Heart right ventricle (tissue), 16 donors: ENCODE data around the gene C1orf94. TPM values are rescaled to one million over a fixed set of nuclear protein-coding genes. Genes with fewer than 3 reads are reported as not detected.

Experiments
- ATAC-seq, 8 donors: fragments of 200-7000 bp; cut with Tn5 transposase; one replicate each; pipeline ENCODE4 v1.9.1; 2020; ENCODE audit warnings: mild to moderate bottlenecking in 8 of 8, moderate library complexity in 8 of 8, moderate number of reproducible peaks in 1 of 8
- DNase-seq, 2 donors: peaks; one replicate each; pipeline ENCODE4 v3.0.0-alpha.2; 2020
- H3K27ac ChIP-seq, 10 donors: fragments of 200-600 bp; sonication (generic) in 2 of 10; one replicate each; pipeline versions ENCODE4 v1.5.0 to v1.8.0; 2020 to 2022; ENCODE audit warnings: mild to moderate bottlenecking in 3 of 10
- H3K27me3 ChIP-seq, 7 donors: fragments of 200-600 bp; one replicate each; pipeline ENCODE4 v1.8.0; 2021 to 2022; ENCODE audit warnings: mild to moderate bottlenecking in 2 of 7
- H3K36me3 ChIP-seq, 9 donors: fragments of 200-600 bp; sonication (generic) in 1 of 9; one replicate each; pipeline versions ENCODE4 v1.5.0 to v1.8.0; 2020 to 2022; ENCODE audit warnings: mild to moderate bottlenecking in 2 of 9
- H3K4me1 ChIP-seq, 9 donors: fragments of 200-600 bp; sonication (generic) in 1 of 9; one replicate each; pipeline versions ENCODE4 v1.5.0 to v1.8.0; 2020 to 2022; ENCODE audit warnings: mild to moderate bottlenecking in 4 of 9
- H3K4me3 ChIP-seq, 10 donors: fragments of 200-600 bp; sonication (generic) in 2 of 10; one replicate each; pipeline versions ENCODE4 v1.5.0 to v1.8.0; 2020 to 2022; ENCODE audit warnings: mild to moderate bottlenecking in 7 of 10, moderate library complexity in 2 of 10
- H3K9me3 ChIP-seq, 11 donors: fragments of 200-600 bp in 10 of 11; sonication (generic) in 2 of 11; one replicate each; pipeline versions ENCODE4 v1.5.0 to v1.8.0; 2013 to 2022; ENCODE audit warnings: mild to moderate bottlenecking in 2 of 11, control low read depth in 1 of 11, moderate library complexity in 1 of 11
- CTCF ChIP-seq, 9 donors: fragments of 200-600 bp; sonication (generic) in 2 of 9; IDR thresholded peaks; one replicate each; pipeline versions ENCODE4 v1.5.0 to v1.8.0; 2021 to 2022; ENCODE audit warnings: antibody characterized with exemption in 9 of 9, mild to moderate bottlenecking in 5 of 9, moderate library complexity in 1 of 9
- WGBS, 2 donors: extraction: QIAGEN DNeasy Blood & Tissue Kit; methylation state at CpG; one replicate each; pipeline ENCODE4 v1.1.7; 2013; ENCODE audit warnings: inconsistent platforms in 1 of 2; 5-methylcytosine and 5-hydroxymethylcytosine counted together
- intact Hi-C, 10 donors: fragments of 100-400 bp; cut with DNase I; formaldehyde crosslinking; loops; one replicate each; pipeline versions ENCODE4 v1.11.1 to v1.14.2; 2022
- polyA plus RNA-seq, 2 donors: library from polyadenylated mRNA; stranded (reverse); fragments of 200-250 nt; gene quantifications; one replicate each; pipeline ENCODE4 v1.2.3, GENCODE V29; 2013
- total RNA-seq, 10 donors: library from RNA; stranded (reverse); fragmentation: NEBNext Ultra II Directional in 3 of 10; extraction: Animal tissue kit (Norgen Biotek cat#: 25700) in 3 of 10; gene quantifications; one replicate each; pipeline versions ENCODE4 v1.2.1 to v1.2.4, GENCODE V29; 2021 to 2023
- donor health status: Arrhythmogenic right ventricular cardiomyopathy.
- donor health status: ischemic (EF 13 %, LVEDD 7.1; RV severe dilation, severe dysfunction).
- donor health status: healthy with polysubstance abuse.
- donor health status: DM: no; HTN: yes; CAD: no.
- donor health status: DM: no; HTN: no; CAD: no.
- donor health status: ischemic (EF 25% LVEDD 6.9; RV normal size, moderate dysfunction).
- donor health status: ischemic (EF 25% LVEDD 5.7; RV mildly dilated, moderate dysfunction).
- donor health status: healthy.
- donor health status: DM: yes; HTN: yes; CAD: no.
- donor health status: Ischemic cardiomyopathy.
- donor health status: ischemic (EF 35%, LVEDD 5.7; RV mildly dilated, moderate dysfunction).
- donor health status: nonischemic (EF 11% LVEDD 7.7; RV severe dilation, severe dysfunction).
- donor health status: DM: yes; HTN: yes; CAD: no.
- donor health status: PGD.
- donor health status: ischemic (EF 29% LVEDD 5.4; RV normal size, mild dysfunction).
- donor health status: nonischemic (EF 23%, LVEDD 6.1; RV moderate dilation, normal function).

Gene C1orf94
- total and polyA plus RNA-seq, 12 donors, result 0.01 to 0.11 TPM; not detected in 10

GRCh38 chr1:34129630-34130029 lies 47.1 kb upstream of the C1orf94 start:
- H3K4me3 ChIP-seq, result no peak overlapping the region
- no peak overlapping the region for H3K27ac ChIP-seq
- 72 to 78% methylated on average over 6 of the region's 6 CpGs for WGBS, 2 donors
- H3K27me3 ChIP-seq, result peaks cover 0 to 21% (median 17%) of the 10 kb centered on the region in 7 donors
- no peaks in the 10 kb centered on the region for H3K9me3 ChIP-seq
- TF ChIP-seq CTCF (IDR thresholded peaks at IDR 0.05), result no peak
- intact Hi-C loops, result no loop called here
- H3K36me3 ChIP-seq, result no peaks in the 10 kb centered on the region
- no peaks in the 10 kb centered on the region for H3K4me1 ChIP-seq
- ATAC-seq (no peak), DNase-seq (no peak)

- H3K27ac ChIP-seq, result no peak overlapping the region
- WGBS, 2 donors, result 86 to 88% methylated on average over 5 of the region's 5 CpGs
- ATAC-seq, result no peak
- H3K36me3 ChIP-seq, result no peaks in the 10 kb centered on the region
- intact Hi-C loops, result no loop called here
- H3K9me3 ChIP-seq, result no peaks in the 10 kb centered on the region
- H3K27me3 ChIP-seq, result peaks cover 0 to 21% (median 17%) of the 10 kb centered on the region in 7 donors
- no peaks in the 10 kb centered on the region for H3K4me1 ChIP-seq
- H3K4me3 ChIP-seq, result no peak overlapping the region
- no peak for DNase-seq
- TF ChIP-seq CTCF (IDR thresholded peaks at IDR 0.05), result no peak
Observed at GRCh38 chr1:34130306-34130705, 46.4 kb upstream of the C1orf94 start.

DNA sequence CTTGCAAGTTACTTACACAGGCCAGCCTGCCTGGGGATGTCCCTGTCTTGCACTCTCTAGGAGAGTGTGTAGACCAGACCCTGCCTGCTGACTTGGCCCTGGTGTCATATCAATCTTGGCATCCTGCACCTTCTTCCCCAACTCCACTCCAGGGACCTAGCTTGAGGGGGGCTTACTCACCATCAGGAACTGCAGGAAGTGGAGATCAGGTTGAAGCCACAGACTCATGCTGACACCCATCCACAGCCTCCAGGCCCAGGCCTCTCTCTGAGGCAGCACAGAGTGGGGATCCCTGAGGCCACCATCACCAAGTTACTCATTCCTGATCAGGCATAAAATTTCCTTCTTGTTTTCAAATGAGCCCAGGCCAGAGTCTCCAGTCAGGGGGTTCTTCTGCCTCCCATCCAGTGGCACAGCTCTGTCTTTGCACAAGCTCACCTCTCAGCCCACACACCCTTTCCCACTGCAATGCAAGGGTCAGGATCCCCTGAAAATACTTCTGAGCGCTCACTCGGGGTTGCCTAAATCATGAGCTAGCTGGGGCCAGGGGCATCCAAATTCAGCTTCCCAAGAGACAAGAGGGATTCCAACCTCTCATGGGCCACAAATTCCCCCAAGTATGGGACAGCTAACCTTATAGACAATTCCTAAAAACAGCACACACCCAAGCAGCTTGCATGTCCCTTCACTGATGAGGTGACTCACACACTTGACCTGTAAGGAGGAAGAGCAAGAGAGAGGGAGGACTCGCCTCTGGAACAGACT lies 45.1 kb upstream of the C1orf94 start:
- Histone ChIP-seq H3K4me1 (no peaks in the 10 kb centered on the region), H3K9me3 (no peaks in the 10 kb centered on the region), H3K27ac (no peak overlapping the region), H3K4me3 (no peak overlapping the region), H3K36me3 (no peaks in the 10 kb centered on the region), H3K27me3 (peaks cover 0 to 18% (median 10%) of the 10 kb centered on the region in 7 donors)
- TF ChIP-seq CTCF (IDR thresholded peaks at IDR 0.05), result no peak
- intact Hi-C loops, result no loop called here
- WGBS, 2 donors, result 80 to 91% methylated on average over 3 of the region's 3 CpGs
- ATAC-seq, result no peak
- DNase-seq, result no peak

DNA sequence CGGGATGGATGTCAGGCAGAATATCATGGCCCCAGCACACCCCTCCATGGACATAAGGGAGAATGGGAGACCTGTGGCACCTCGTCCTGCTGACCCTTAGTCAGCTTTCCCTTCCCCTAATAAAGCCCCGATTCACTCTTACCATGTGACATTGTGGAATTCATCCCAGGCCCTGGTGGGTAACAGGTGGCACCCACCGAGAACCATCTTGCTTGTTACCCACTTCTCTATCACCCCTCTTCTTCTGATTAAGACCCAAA lies 44.6 kb upstream of the C1orf94 start:
- H3K4me3 ChIP-seq, result no peak overlapping the region
- ATAC-seq, result no peak
- WGBS, 2 donors, result 74 to 83% methylated on average over 4 of the region's 4 CpGs
- no peak overlapping the region for H3K27ac ChIP-seq
- peaks cover 0 to 18% (median 6%) of the 10 kb centered on the region in 7 donors for H3K27me3 ChIP-seq
- no peak for DNase-seq
- no peaks in the 10 kb centered on the region for H3K36me3 ChIP-seq
- intact Hi-C loops, result no loop called here
- TF ChIP-seq CTCF (IDR thresholded peaks at IDR 0.05), result no peak
- no peaks in the 10 kb centered on the region for H3K4me1 ChIP-seq
- no peaks in the 10 kb centered on the region for H3K9me3 ChIP-seq
